GM12878 (cell line): ENCODE results near the gene WDFY3. TPM values are rescaled to one million over a fixed set of nuclear protein-coding genes. Genes with fewer than 3 reads are reported as not detected.

Source experiments
- ATAC-seq: fragments of 200-7000 bp; cut with Tn5 transposase; 3 replicates; pipeline ENCODE4 v1.9.1; 2020; ENCODE audit warnings: mild to moderate bottlenecking, moderate library complexity
- BruUV-seq: library from RNA; stranded (reverse); fragments of 400-500 nt; replicated peaks from 2 replicates; lab custom pipeline; 2021; lab: Mats Ljungman, UMichigan
- CTCF ChIA-PET: fragments of 300-600 bp; sonication (Branson Sonifier 250); formaldehyde crosslinking; extraction: SDS; loops from one replicate; lab custom pipeline; 2021; ENCODE audit warnings: inconsistent platforms; lab: Yijun Ruan, JAX
- POLR2A ChIA-PET: fragments of 350-600 bp; formaldehyde crosslinking; extraction: SDS; loops from one replicate; lab custom pipeline; 2021; ENCODE audit warnings: inconsistent platforms; lab: Charles Lee
- RAD21 ChIA-PET: fragments of 300-600 bp; sonication (Branson Sonifier 250); formaldehyde crosslinking; loops from one replicate; lab custom pipeline; 2023; ENCODE audit warnings: antibody characterized with exemption; ENCODE audit not compliant: unreplicated experiment; lab: Charles Lee
- SMC1A ChIA-PET: fragments of 300-600 bp; sonication (Branson Sonifier 250); formaldehyde crosslinking; loops from one replicate; lab custom pipeline; 2023; ENCODE audit not compliant: unreplicated experiment, uncharacterized antibody; lab: Charles Lee
- DNase-seq: peaks from one replicate; pipeline ENCODE4 v3.0.0-alpha.2; 2011; ENCODE audit warnings: low read depth, low spot score
- FAIRE-seq: peaks from 3 replicates; lab custom pipeline; 2011; peaks lifted over from hg19 to GRCh38; lab: Jason Lieb, UNC
- H2AFZ ChIP-seq: 2 replicates; pipeline ENCODE4 v1.6.0; 2011; ENCODE audit warnings: low read depth, low read length, control low read depth; ENCODE audit not compliant: control insufficient read depth
- H3K27ac ChIP-seq: 2 replicates; pipeline ENCODE4 v1.5.1; 2011; ENCODE audit warnings: control low read depth; ENCODE audit not compliant: control insufficient read depth, insufficient read depth
- H3K27me3 ChIP-seq, 2 experiments: replicated peaks in 1 of 2; 2 replicates each; pipeline versions ENCODE4 v1.6.0 to v1.6.1; 2011; ENCODE audit warnings: low read length in 1 of 2; ENCODE audit not compliant: control insufficient read depth in 2 of 2, insufficient read depth in 2 of 2
- H3K36me3 ChIP-seq, 2 experiments: 2 replicates each; pipeline ENCODE4 v1.5.1; 2011; ENCODE audit warnings: low read length in 1 of 2; ENCODE audit not compliant: control insufficient read depth in 2 of 2, insufficient read depth in 2 of 2
- H3K4me1 ChIP-seq: 2 replicates; pipeline ENCODE4 v1.6.1; 2011; ENCODE audit warnings: mild to moderate bottlenecking, low read length, moderate library complexity, mixed read lengths; ENCODE audit not compliant: control insufficient read depth, insufficient read depth
- H3K4me2 ChIP-seq: 2 replicates; pipeline ENCODE4 v1.6.0; 2011; ENCODE audit warnings: control low read depth; ENCODE audit not compliant: control insufficient read depth, insufficient read depth
- H3K4me3 ChIP-seq: fragments of 200-600 bp; sonication (generic); 2 replicates; pipeline ENCODE4 v1.5.1; 2016
- H3K79me2 ChIP-seq: 2 replicates; pipeline ENCODE4 v1.6.0; 2011; ENCODE audit warnings: low read length; ENCODE audit not compliant: control insufficient read depth, insufficient read depth
- H3K9ac ChIP-seq: 2 replicates; pipeline ENCODE4 v1.8.0; 2011; ENCODE audit warnings: low read length, control low read depth, mixed read lengths; ENCODE audit not compliant: control insufficient read depth, insufficient read depth
- H3K9me3 ChIP-seq: replicated peaks from 3 replicates; pipeline ENCODE4 v1.5.1; 2011; ENCODE audit warnings: mild to moderate bottlenecking, low read length; ENCODE audit not compliant: control insufficient read depth, insufficient read depth
- H4K20me1 ChIP-seq: 2 replicates; pipeline ENCODE4 v1.6.0; 2011; ENCODE audit not compliant: control insufficient read depth, insufficient read depth
- EGR1 ChIP-seq, 2 experiments: IDR thresholded peaks; 1 replicate in 1 of 2; 2 replicates in 1 of 2; pipeline ENCODE4 v1.6.1; 2011 to 2012; ENCODE audit warnings: low read depth in 2 of 2, low read length in 2 of 2, borderline replicate concordance in 1 of 2, mild to moderate bottlenecking in 1 of 2, moderate library complexity in 1 of 2
- FOXM1 ChIP-seq: IDR thresholded peaks from 2 replicates; pipeline ENCODE4 v1.6.1; 2012; ENCODE audit warnings: low read depth, mild to moderate bottlenecking, inconsistent platforms, low read length, moderate library complexity
- IKZF1 ChIP-seq: fragments of 450-650 bp; conservative IDR thresholded peaks from 2 replicates; pipeline ENCODE4 v1.6.1; 2017; ENCODE audit warnings: antibody characterized with exemption, mild to moderate bottlenecking
- TAF1 ChIP-seq: IDR thresholded peaks from 2 replicates; pipeline ENCODE4 v1.6.1; 2011; ENCODE audit warnings: mild to moderate bottlenecking, low read depth, low read length, borderline replicate concordance
- WGBS: methylation state at CpG from one replicate; pipeline ENCODE4 v1.1.6; 2016; ENCODE audit warnings: low lambda C conversion rate; ENCODE audit not compliant: insufficient replicate concordance, insufficient coverage; ENCODE audit errors: missing lambda C conversion rate; 5-methylcytosine and 5-hydroxymethylcytosine counted together
- in situ Hi-C: fragments of 300-500 bp; cut with MboI; formaldehyde crosslinking; loops from 9 replicates; pipeline ENCODE4 v1.14.3; 2018; ENCODE audit warnings: mixed read lengths
- intact Hi-C: fragments of 100-400 bp; cut with micrococcal nuclease; formaldehyde crosslinking; loops from one replicate; pipeline ENCODE4 v1.14.2; 2022; ENCODE audit not compliant: unreplicated experiment
- polyA plus RNA-seq, 11 experiments: library from polyadenylated mRNA; depleted of rRNA in 4 of 11; unstranded in 6 of 11; stranded (reverse) in 5 of 11; fragments of >200 nt; fragmentation: Nextera tagmentation in 4 of 11; fragmentation: Illumina TruSeq in 1 of 11; extraction: Ambion mirVana in 4 of 11; extraction: Trizol in 1 of 11; gene quantifications; 1 replicate in 1 of 11; 2 replicates in 10 of 11; pipeline versions ENCODE4 v1.2.1 to v1.2.3, GENCODE V29; 2011 to 2016; ENCODE audit warnings: inconsistent platforms in 2 of 11, missing spikeins in 2 of 11, low read depth in 1 of 11
- total RNA-seq, 4 experiments: library from RNA; depleted of rRNA in 3 of 4; stranded (reverse); fragments of >200 nt in 3 of 4; fragmentation: Illumina TruSeq in 1 of 4; extraction: Trizol in 1 of 4; gene quantifications; 2 replicates each; pipeline versions ENCODE4 v1.2.1 to v1.2.3, GENCODE V29; 2013 to 2021
- TF ChIP-seq, protein P1 (sequence below): fragments of 450-650 bp; IDR thresholded peaks from 2 replicates; pipeline ENCODE4 v1.6.1; 2016; ENCODE audit warnings: mild to moderate bottlenecking, moderate library complexity, borderline replicate concordance

The WDFY3 gene
- total and polyA plus RNA-seq, 10 of the 15 experiments (the other 5 are each of a cell fraction or from before 2014, with no cell fraction given): 0.01 to 0.23 (median 0.12) TPM; not detected in 2

DNA sequence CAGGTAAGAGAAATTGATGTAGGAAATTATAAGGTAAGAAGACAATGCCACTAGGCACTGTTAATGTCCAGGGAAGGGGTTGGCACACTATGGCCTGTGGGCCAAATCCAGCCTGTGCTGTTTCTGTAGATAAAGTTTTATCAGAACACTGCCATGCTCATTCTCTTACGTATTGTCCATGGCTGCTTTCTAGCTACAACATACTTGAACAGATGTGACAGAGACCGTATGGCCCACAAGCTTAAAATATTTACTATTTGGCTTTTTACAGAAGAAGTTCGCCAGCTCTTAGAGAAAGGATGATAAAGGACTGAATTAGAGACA is 215.6 kb downstream of the WDFY3 start:
- 14% methylated on average over 3 of the region's 3 CpGs for WGBS
- Histone ChIP-seq H2AFZ (no peak overlapping the region), H3K27ac (no peak overlapping the region), H3K27me3 (no peaks in the 10 kb centered on the region), H3K79me2 (no peaks in the 10 kb centered on the region), H3K9ac (no peak overlapping the region), H3K36me3 (no peaks in the 10 kb centered on the region), H3K4me3 (no peak overlapping the region), H3K4me2 (no peak overlapping the region), H4K20me1 (no peaks in the 10 kb centered on the region), H3K4me1 (no peaks in the 10 kb centered on the region), H3K9me3 (no peaks in the 10 kb centered on the region)
- ChIA-PET SMC1A (no interaction called here), RAD21 (interaction anchor here (1.6 kb wide), 1 partner anchor 221 kb away, joined by 9 read pairs; no protein-coding TSS in a partner anchor), POLR2A (no interaction called here), CTCF (interaction anchor here (0.7 to 3.0 kb wide), 5 partner anchors 17 to 1482 kb away, joined by 3 to 29 read pairs (median 4); no protein-coding TSS in a partner anchor)
- ATAC-seq (no peak), FAIRE-seq (no peak), DNase-seq (no peak)
- BruUV-seq: no TSS peak
- TF ChIP-seq EGR1 (IDR thresholded peaks at IDR 0.05; ENCODE audit: borderline replicate concordance in 1 of 2, low read depth in 2 of 2, low read length in 2 of 2) (no peak), IKZF1 (no peak), TAF1 (no peak), FOXM1 (no peak)
- TF ChIP-seq, protein P1, sequence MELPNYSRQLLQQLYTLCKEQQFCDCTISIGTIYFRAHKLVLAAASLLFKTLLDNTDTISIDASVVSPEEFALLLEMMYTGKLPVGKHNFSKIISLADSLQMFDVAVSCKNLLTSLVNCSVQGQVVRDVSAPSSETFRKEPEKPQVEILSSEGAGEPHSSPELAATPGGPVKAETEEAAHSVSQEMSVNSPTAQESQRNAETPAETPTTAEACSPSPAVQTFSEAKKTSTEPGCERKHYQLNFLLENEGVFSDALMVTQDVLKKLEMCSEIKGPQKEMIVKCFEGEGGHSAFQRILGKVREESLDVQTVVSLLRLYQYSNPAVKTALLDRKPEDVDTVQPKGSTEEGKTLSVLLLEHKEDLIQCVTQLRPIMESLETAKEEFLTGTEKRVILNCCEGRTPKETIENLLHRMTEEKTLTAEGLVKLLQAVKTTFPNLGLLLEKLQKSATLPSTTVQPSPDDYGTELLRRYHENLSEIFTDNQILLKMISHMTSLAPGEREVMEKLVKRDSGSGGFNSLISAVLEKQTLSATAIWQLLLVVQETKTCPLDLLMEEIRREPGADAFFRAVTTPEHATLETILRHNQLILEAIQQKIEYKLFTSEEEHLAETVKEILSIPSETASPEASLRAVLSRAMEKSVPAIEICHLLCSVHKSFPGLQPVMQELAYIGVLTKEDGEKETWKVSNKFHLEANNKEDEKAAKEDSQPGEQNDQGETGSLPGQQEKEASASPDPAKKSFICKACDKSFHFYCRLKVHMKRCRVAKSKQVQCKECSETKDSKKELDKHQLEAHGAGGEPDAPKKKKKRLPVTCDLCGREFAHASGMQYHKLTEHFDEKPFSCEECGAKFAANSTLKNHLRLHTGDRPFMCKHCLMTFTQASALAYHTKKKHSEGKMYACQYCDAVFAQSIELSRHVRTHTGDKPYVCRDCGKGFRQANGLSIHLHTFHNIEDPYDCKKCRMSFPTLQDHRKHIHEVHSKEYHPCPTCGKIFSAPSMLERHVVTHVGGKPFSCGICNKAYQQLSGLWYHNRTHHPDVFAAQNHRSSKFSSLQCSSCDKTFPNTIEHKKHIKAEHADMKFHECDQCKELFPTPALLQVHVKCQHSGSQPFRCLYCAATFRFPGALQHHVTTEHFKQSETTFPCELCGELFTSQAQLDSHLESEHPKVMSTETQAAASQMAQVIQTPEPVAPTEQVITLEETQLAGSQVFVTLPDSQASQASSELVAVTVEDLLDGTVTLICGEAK: no peak
- intact Hi-C loops: loop anchor here (1.0 kb wide), 1 partner anchor 219 kb away; no protein-coding TSS in a partner anchor
- in situ Hi-C loops: loop anchor here (10.0 kb wide), 1 partner anchor 224 kb away; no protein-coding TSS in a partner anchor
